IPS-15b (cell line): ENCODE measurements around the gene RPL36.
"Not testable (repeated sequence)": the region's sequence is repeated elsewhere in the genome, so short reads cannot be mapped to it uniquely, and the experiment has no call there.

Experiments used
- H3K27me3 ChIP-seq: one replicate; pipeline ENCODE4 v1.6.1; 2013; ENCODE audit warnings: low read length; ENCODE audit not compliant: control insufficient read depth, insufficient read depth
- H3K36me3 ChIP-seq: one replicate; pipeline ENCODE4 v1.6.1; 2013; ENCODE audit warnings: low read length; ENCODE audit not compliant: control insufficient read depth, insufficient read depth
- H3K4me1 ChIP-seq: one replicate; pipeline ENCODE4 v1.6.1; 2013; ENCODE audit warnings: mild to moderate bottlenecking, low read length; ENCODE audit not compliant: control insufficient read depth, insufficient read depth
- H3K4me3 ChIP-seq: one replicate; pipeline ENCODE4 v1.5.1; 2013; ENCODE audit warnings: low read depth, low read length
- H3K9ac ChIP-seq: one replicate; pipeline ENCODE4 v1.6.1; 2013; ENCODE audit warnings: low read depth, mild to moderate bottlenecking, low read length
- H3K9me3 ChIP-seq: one replicate; pipeline ENCODE4 v1.6.1; 2013; ENCODE audit warnings: mild to moderate bottlenecking, low read length; ENCODE audit not compliant: control insufficient read depth, insufficient read depth

The RPL36 gene

GRCh38 chr19:5718037-5718578 lies 28.0 kb downstream of the RPL36 start:
- H3K4me3 ChIP-seq: peak overlapping the region; percentile 97
- H3K9me3 ChIP-seq: no peaks in the 10 kb centered on the region
- peaks cover 7% of the 10 kb centered on the region for H3K4me1 ChIP-seq
- H3K36me3 ChIP-seq: peaks cover 13% of the 10 kb centered on the region
- H3K9ac ChIP-seq: peak overlapping the region; percentile 99
- H3K27me3 ChIP-seq: no peaks in the 10 kb centered on the region

- no peaks in the 10 kb centered on the region for H3K9me3 ChIP-seq
- H3K27me3 ChIP-seq: no peaks in the 10 kb centered on the region
- H3K9ac ChIP-seq: peak overlapping the region; percentile 99
- H3K4me3 ChIP-seq: peak overlapping the region; percentile 97
- peaks cover 7% of the 10 kb centered on the region for H3K4me1 ChIP-seq
- H3K36me3 ChIP-seq: peaks cover 8% of the 10 kb centered on the region
Measured at GRCh38 chr19:5718579-5719273, 28.6 kb downstream of the RPL36 start.

GRCh38 chr19:5719274-5719960 lies 29.3 kb downstream of the RPL36 start:
- Histone ChIP-seq H3K36me3 (peaks cover 4% of the 10 kb centered on the region), H3K9me3 (no peaks in the 10 kb centered on the region), H3K4me1 (peaks cover 7% of the 10 kb centered on the region), H3K27me3 (no peaks in the 10 kb centered on the region), H3K4me3 (peak overlapping the region; percentile 97), H3K9ac (peak overlapping the region; percentile 99)

GRCh38 chr19:5719961-5720790 lies 30.1 kb downstream of the RPL36 start, which contains the start of the genes CATSPERD and LONP1:
CATSPERD (plus strand) TSS chr19:5720637; CDS start chr19:5720738, 101 bp downstream.
LONP1 (minus strand) TSS chr19:5720146; CDS start chr19:5720132, 14 bp downstream.
- Histone ChIP-seq H3K9me3 (no peaks in the 10 kb centered on the region), H3K4me1 (peaks cover 7% of the 10 kb centered on the region), H3K4me3 (peak within 1 kb of the TSS; percentile 97), H3K27me3 (no peaks in the 10 kb centered on the region), H3K9ac (peak within 1 kb of the TSS; percentile 99), H3K36me3 (peaks cover 4% of the 10 kb centered on the region)

- Histone ChIP-seq H3K9me3 (no peaks in the 10 kb centered on the region), H3K4me1 (no peaks in the 10 kb centered on the region), H3K27me3 (no peaks in the 10 kb centered on the region), H3K36me3 (no peaks in the 10 kb centered on the region), H3K9ac (no peak overlapping the region), H3K4me3 (no peak overlapping the region)
Measured at GRCh38 chr19:5727453-5728050, 37.5 kb downstream of the RPL36 start.

GRCh38 chr19:5733172-5733571 lies 43.1 kb downstream of the RPL36 start:
- not testable (repeated sequence) for H3K4me3 ChIP-seq, H3K36me3 ChIP-seq, H3K9me3 ChIP-seq, H3K9ac ChIP-seq, H3K27me3 ChIP-seq, H3K4me1 ChIP-seq

GRCh38 chr19:5738423-5738822 lies 48.3 kb downstream of the RPL36 start:
- Histone ChIP-seq H3K36me3 (no peaks in the 10 kb centered on the region), H3K4me1 (no peaks in the 10 kb centered on the region), H3K27me3 (no peaks in the 10 kb centered on the region), H3K4me3 (no peak overlapping the region), H3K9me3 (no peaks in the 10 kb centered on the region), H3K9ac (no peak overlapping the region)
